GM19099 (cell line): Measurements from ENCODE around the gene GUCA2B.

Source experiments
- POLR2A ChIP-seq: IDR thresholded peaks from 3 replicates; pipeline ENCODE4 v1.6.1; 2011; ENCODE audit warnings: low read depth; ENCODE audit not compliant: insufficient read length; ENCODE audit errors: extremely low read depth

GUCA2B gene

GRCh38 chr1:42136466-42136865 is 16.7 kb upstream of the GUCA2B start:
- no peak for TF ChIP-seq POLR2A

GRCh38 chr1:42137766-42138165 is 15.4 kb upstream of the GUCA2B start:
- no peak for TF ChIP-seq POLR2A

GRCh38 chr1:42138586-42138985 is 14.6 kb upstream of the GUCA2B start:
- TF ChIP-seq POLR2A, result no peak

- no peak for TF ChIP-seq POLR2A
Observed at GRCh38 chr1:42139444-42139843, 13.8 kb upstream of the GUCA2B start.

- no peak for TF ChIP-seq POLR2A
Observed at GRCh38 chr1:42140191-42140590, 13.0 kb upstream of the GUCA2B start.

GRCh38 chr1:42141978-42142377 is 11.2 kb upstream of the GUCA2B start:
- TF ChIP-seq POLR2A, result no peak

- no peak for TF ChIP-seq POLR2A
Observed at GRCh38 chr1:42142894-42143675, 10.1 kb upstream of the GUCA2B start.

- TF ChIP-seq POLR2A, result no peak
Observed at GRCh38 chr1:42143896-42144710, 9.1 kb upstream of the GUCA2B start.

- no peak for TF ChIP-seq POLR2A
Observed at GRCh38 chr1:42144711-42145388, 8.4 kb upstream of the GUCA2B start.

- no peak for TF ChIP-seq POLR2A
Observed at GRCh38 chr1:42145389-42145716, 7.9 kb upstream of the GUCA2B start.

GRCh38 chr1:42145764-42146625 is 7.2 kb upstream of the GUCA2B start:
- TF ChIP-seq POLR2A, result no peak

GRCh38 chr1:42146626-42147320 is 6.4 kb upstream of the GUCA2B start:
- TF ChIP-seq POLR2A, result no peak

- no peak for TF ChIP-seq POLR2A
Observed at GRCh38 chr1:42148166-42148565, 5.0 kb upstream of the GUCA2B start.

GRCh38 chr1:42150651-42151050 is 2.6 kb upstream of the GUCA2B start:
- TF ChIP-seq POLR2A, result no peak
